Measurements from ENCODE around the gene NUB1.

NUB1 gene

DNA sequence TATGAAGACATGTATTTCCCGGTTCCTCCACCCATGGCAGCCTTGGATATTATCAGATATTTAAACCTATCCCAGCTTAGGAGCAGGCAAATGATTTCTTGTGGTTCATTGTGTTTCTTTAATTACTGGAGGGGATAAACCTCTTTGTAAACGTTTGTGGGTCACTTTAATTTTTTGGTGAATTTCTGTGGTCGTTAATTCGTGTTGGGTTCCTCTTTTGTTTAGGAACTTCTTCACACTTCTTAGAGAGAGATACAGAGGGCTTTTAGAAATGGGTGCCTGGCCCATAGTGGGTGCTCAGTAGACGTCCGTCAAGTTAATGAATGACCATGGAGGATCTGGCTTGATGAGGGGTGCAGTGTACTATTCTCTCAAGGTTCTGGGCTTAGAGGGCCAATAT lies 27.2 kb upstream of the NUB1 start:
- no peak for DNase-seq

DNA sequence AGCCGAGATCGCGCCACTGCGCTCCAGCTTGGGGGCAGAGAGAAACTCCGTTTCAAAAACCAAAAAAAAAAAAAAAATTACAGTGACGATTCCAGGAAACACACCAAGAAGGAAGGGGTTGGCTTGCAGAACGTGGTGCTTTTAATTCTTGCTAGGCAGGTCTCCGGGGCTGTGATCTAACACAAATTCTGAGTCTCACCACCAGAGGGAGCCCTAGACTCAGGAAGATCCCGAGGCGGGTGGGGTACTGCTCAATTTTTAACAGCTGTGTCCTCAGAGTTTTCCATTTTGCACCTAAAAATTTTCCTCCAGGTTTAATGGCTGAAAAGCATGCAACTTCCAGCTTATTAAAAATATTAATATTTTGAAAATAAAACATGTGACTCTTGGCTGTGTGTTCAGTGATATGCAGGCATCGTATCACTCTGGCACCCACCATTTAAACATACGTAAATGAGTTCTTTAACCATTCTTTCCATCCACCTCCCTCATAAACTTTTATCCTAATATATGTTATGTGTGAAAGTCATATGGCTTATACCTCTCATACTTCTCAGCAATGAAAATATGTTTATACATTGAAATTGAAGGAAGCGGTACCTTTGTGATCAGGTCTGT lies 26.5 kb upstream of the NUB1 start:
- DNase-seq: peak; percentile 68 to 95

DNA sequence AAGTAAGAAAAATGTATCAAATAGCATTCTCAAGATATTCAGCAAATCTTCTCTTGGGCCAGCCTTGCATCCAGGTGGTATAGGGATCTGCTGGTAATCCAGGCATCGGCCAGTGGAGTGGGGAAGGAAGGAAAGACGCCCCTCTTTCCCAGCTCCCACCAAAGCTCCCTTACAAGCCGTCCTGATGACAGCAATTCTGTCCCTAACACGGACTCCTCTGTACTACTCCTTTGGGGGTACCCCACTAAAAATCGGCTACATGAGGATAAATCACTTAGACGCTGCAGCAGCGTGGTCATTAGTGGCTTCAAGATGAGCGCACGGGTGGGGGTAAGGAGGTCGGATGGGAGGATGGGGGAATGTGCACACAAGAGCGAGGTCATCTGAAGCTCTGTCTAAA lies 24.7 kb upstream of the NUB1 start:
- DNase-seq: no peak

DNA sequence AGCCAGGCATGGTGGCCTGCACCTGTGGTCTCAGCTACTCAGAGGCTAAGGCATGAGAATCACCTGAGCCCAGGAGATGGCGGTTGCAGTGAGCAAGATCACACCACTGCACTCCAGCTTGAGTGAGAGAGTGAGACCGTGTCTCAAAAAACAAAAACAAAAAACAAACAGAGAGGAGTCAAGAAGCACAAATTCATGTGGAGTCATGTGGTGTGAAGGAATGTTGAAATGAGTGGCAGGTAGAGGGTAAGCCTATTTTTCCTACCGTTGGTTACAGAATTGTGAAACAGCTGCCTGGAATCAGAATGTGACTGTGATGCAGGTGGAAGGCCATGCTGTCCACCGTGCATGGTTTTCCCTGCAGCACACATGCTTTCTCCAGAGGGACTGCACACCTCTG lies 23.7 kb upstream of the NUB1 start:
- no peak for DNase-seq

DNA sequence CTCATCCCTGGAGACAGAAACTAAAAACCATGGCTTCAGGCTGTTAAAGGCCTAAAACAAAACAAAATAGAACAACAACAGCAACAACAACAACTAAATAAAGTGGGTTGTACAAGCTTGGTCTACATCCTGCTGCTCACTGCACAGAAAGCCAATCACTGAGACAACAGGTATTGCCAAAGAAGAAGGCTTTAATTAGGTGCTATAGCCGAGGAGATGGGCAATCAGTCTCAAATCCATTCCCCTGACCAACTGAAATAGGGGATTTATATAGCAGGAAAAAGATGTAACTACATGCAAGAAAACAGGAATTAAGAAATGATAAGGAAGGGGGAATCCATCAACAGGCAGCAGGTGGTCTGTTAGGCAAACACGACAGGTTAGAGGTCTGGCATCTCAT lies 22.4 kb upstream of the NUB1 start:
- no peak for DNase-seq

DNA sequence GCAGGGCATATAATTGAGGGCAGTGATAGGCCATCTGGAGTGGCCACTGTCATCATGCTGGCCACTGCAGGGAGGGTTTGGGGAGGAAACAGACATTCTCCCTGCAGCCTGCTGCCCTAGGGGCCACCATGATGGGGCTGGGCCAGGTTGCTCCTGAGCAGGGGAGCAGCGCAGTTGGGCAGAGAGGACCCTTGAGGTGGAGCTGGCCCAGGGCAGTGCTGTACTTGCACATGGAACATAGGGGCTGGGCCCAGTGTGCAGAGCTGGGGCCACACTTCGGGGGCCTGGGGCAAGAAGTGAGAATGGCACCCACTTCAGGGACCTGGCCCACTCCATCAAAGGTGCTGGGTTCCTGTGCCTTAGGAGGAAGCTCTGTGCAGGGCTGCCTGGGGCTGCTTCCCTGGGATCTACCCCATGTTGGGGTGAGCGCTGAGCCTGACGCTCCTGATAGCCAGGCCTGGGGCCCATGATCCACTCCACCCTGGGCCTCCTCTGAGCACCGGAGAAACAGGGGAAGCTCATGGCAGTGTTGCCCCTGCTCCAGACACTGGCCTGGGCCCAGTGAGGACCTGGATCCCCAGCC lies 21.3 kb upstream of the NUB1 start:
- DNase-seq: no peak

DNA sequence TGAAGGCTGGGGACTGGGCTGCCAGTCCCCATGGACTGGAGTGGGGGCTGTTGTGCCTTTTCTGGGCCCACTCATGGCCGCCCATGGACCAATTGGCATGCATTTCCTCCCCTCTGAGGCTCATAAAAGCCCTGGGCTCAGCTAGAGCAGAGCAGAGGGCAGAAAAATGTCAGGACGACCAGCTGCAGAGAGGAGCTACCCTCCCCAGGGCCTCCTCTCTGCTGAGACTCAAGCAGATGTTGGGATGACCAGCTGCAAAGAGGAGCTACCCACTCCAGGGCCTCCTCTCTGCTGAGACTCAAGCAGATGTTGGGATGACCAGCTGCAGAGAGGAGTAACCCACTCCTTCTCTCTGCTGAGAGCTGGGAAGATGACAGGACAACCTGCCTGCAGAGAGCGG lies 20.3 kb upstream of the NUB1 start:
- DNase-seq: no peak

DNA sequence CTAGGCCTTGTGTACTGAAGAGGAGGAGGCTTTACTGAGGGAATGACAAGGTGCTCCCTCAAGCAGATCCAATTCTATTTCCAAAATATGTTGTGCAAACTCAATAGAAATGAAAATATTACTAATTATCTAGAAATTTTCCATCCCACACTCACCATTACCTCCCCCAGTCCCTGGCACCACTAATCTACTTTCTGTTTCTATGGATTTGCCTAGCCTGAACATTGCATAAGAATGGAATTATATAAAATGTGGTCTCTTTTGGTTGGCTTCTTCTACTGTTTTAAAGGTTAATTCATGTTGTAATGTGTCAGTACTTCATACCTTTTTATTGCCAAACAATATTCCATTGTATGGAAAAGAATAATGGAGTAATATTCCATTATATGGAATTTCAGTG lies 18.7 kb upstream of the NUB1 start:
- peak; percentile 39 to 72 for DNase-seq

DNA sequence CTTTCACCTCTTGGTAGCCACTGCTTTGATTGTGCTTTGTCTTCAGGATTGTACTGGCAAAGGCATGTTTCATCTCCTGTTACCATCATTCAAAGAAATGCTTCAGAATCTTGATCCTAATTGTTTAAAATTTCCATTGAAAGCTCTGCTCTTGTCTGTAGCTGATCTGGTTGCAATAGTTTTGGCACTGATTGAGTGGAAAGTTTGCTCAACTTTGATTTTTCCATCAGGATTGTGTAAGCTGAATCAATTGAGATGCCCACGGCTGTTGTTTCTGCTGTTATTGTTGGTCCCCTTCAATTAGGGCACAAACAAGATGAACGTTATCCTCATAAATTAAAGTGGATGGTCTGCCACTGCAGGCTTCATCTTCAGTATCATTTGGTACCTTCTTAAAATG lies 14.6 kb upstream of the NUB1 start:
- DNase-seq: no peak

DNA sequence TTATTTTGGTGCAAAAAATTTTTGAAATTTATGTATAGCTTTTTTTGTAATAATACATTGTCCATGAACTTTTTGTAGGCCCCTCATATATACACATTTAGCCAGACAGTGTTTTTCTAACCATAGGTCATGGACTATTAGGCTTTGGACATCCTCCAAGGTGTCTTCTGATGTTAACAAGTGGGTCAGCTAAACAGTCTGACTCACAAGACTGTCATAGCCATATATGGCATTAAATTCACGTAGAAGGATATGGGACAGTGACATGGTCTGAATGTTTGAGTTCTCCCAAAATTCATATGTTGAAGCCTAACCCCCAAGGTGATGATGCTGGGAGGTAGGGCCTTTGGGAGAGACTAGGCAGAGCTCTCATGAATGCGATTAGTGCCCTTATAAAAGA lies 14.0 kb upstream of the NUB1 start:
- DNase-seq: no peak

DNA sequence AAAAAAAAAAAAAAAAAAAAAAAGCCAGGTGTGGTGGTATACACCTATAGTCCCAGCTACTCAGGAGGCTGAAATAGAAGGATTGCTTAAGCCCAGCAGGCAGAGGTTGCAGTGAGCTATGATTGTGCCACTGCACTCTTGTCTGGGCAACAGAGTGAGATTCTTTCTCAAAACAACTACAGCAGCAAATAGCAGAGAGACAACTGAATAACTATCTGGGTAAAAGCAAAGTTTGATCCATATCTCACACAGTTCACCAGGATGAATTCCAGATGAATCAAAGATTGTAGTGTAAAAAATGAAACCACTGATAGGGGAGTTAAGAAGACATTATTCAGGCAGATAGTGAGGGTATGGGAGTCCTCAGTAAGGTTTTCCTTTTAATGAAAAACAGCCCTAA lies 11.4 kb upstream of the NUB1 start:
- no peak for DNase-seq

DNA sequence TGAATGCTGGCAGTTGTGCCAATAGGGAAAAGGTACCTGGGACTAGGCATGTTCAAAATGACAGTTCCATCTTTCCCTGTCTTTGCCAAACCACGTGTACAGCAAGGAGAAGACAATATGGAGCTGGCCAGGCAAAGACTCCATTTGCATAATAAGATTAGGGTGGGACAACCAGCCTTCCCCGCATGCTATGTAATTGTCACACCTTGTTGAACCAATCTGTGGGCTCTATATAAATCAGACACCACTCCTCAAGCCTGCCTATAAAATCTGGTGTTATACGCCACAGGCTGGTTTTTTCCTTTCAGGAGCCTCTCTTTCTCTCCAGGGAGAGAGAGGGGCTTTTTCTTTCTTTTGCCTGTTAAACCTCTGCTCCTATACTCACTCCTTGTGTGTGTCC lies 11.0 kb upstream of the NUB1 start:
- no peak for DNase-seq

DNA sequence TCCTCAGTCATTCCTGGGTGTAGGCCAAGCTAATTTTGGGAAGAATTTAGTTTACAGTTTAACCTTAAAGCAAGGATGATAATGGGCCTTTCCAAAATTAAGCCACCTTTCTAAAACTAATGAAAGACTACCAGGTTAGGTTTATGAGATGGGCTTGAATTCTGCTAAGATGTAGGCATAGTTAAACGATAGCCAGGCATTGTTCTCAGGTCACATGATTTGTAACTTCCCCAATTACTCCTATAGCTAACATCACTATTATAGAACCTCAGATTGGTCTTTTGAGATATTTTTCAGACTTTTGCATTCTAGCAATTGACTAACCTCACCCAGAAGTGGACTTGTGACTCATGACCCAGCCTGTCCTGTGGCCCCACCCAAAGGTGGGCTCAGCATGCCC lies 7.0 kb upstream of the NUB1 start:
- no peak for DNase-seq

DNA sequence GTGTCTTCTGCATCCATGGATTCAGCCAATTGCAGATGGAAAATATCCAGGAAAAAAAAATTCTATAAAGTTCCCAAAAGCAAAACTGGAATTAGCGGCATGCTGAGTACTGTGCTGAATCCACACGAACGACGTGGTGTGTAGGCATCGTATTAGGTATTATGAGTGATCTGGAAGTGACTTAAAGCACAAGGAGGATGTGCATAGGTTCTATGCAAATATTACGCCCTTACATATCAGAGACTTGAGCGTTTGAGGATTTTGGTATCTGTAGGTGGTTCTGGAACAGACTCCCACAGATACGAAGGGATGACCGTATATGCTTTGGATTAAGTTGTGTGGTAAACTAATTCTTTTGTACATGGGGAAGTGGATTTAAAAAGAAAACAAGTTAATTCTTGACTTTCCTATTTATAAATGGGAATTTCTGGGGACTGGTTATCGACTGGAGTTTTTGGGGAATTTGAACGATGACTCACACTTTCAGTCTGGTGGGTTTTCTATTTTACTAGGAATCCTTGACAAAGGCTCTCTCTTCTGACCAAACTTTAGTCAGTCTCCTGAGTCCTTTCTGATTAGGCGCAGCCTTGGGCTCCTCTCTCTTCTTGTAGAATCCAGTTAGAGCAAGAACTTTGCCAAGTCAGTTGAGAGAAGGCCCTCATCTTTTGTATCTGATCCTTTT lies 5.4 kb upstream of the NUB1 start:
- DNase-seq: peak; percentile 56 to 84

DNA sequence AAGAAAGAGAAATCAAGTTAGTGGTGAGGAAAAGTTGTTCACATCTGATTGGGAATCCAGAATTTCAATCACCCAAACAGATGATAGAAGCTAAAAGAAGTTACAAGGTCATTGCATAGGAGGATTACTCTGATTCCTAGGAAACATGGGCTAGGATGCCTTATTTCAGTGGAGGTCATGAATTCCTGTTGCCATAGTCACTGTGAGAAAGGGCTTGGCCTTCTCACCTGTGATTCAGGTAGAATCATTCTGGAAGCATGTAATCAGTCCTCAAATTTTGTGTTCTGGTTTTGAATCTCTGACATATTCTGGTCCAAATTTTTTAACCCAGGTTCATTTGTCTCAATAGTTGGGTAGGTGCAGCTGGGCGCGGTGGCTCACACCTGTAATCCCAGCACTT lies 4.3 kb upstream of the NUB1 start:
- no peak for DNase-seq

DNA sequence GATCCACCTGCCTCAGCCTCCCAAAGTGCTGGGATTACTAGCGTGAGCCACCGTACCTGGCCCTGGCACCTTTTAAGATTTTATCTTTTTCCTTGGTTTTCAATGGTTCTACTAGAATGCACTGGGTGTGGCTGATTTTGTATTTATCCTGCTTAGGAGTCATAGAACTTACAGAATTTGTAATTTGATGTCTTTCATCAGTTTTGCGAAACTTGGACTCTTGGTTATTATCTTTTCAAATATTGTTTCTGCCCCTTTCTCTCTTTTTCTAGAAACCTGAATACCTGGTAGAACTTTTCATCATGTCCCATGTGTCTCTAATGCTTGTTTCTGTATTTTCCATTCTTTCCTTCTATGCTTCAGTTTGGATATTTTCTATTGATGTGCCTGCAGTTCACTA lies 2.8 kb upstream of the NUB1 start:
- DNase-seq: no peak

DNA sequence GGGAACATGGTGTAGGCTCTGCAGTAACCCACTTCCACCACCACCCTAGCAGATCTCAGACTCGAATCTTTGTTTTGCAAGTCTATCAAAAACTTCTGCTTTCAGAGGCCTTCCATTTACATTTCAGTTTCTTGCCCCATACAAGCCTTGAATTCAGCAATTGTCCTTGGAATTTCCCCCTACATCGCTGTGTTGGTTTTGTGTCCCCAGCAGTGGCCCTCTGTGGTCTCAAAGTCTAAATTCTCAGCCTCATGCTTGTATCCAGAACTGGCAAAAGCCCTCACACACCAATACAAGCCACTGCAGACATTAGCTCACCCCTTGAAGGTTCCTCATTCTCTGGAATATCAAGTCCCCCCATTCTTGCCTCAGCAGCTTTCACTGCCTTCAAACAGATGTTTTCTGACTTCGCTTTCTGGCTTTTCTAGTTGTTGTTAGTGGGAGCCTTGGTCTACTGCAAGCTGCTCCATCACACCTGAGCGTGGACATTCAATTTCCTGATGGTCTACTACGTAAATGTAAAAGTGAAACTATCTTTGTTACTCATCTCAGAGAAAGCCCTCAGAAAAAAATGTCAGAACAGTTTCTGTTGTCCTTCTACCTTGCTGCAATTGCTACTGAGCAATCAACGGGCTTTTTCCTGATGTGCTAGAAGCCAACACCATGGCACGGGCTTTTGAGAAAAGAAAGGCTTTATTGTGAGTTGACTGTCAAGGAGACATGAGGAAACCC lies 1.8 kb upstream of the NUB1 start:
- peak; percentile 92 for DNase-seq

DNA sequence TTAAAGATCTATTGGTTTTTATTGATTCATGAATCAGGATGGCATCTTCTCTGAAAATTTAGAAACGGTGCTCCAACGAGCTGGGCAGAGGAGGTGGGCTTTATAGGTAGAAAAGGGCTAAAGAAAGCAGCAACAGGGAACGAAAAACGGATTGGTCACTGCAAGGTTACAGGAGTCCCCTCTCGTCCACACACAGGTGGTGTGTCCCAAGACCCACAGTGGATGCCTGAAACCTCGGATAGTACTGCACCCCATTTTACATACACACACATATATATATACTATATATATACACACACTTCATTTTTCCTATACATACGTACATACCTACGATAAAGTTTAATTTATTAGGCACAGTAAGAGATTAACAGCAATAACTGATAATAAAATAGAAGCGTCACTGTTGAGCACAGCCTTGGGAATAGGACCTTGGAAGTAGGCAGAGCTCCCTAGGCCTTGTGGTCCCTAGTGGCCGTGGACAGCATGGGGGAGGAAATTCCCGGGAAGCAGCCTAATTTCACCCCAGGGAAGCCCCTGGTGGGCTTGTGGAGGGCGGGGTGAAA lies 737 bp upstream of the NUB1 start:
- DNase-seq: no peak

DNA sequence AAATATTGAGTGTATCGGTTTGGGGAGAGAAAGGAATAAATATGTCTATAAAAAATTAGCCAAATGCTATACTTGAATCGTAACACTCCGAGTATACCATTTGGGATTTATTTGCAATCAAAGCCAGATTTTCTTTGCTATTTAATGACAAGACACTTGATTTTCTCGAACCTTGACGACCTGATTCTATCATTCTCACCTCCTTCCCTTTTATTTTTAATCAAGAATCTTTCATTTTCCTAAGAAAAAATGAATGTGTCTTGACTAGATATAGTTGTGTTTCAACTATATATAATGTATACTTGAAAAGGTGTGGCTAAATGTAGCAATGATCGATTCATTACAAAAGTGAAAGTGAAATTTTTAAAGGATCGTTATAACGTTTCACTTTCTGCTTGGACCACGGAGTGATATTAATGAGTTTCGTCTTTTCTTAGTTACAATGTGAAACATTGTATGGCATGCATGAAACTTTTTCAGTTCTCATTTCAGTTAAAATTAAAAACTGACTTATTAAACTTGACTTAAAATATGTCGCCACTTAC lies 562 bp downstream of the NUB1 start:
- DNase-seq: peak; percentile 68 to 75

DNA sequence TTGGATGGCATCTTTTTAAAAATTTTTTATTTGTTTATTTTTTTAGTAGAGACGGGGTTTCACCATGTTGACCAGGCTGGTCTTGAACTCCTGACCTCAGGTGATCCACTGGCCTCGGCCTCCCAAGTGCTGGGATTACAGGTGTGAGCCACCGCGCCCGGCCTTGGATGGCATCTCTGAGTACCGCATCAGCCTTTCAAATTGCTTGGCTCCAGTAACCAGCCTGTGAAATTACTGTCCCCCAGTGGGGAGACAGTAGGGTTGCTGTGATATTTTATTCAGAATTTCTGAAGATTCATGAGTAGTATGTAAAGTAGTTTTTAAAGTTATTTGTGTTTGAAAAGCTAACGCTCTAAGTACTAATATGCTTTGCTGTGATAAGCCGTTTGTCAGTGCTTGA lies 1.2 kb downstream of the NUB1 start:
- no peak for DNase-seq

DNA sequence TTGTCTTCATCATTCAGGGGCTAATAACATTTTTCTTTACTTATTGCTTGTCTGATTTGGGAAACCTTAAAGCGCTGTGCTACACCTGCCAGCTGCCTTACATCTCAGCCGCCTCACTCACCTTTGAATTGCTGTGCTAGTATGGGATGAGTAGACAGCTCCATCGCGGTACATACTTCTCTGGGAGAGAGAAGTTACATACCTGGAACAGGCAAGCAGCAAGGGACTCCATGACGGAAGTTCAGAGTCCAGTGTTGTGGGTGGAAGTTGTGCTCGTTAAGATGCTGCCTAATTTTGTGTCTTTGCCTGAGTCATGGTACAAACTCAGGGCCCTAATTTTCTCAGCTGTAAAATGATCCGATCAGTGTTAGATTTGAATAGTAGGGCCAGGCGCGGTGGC lies 1.9 kb downstream of the NUB1 start:
- no peak for DNase-seq

DNA sequence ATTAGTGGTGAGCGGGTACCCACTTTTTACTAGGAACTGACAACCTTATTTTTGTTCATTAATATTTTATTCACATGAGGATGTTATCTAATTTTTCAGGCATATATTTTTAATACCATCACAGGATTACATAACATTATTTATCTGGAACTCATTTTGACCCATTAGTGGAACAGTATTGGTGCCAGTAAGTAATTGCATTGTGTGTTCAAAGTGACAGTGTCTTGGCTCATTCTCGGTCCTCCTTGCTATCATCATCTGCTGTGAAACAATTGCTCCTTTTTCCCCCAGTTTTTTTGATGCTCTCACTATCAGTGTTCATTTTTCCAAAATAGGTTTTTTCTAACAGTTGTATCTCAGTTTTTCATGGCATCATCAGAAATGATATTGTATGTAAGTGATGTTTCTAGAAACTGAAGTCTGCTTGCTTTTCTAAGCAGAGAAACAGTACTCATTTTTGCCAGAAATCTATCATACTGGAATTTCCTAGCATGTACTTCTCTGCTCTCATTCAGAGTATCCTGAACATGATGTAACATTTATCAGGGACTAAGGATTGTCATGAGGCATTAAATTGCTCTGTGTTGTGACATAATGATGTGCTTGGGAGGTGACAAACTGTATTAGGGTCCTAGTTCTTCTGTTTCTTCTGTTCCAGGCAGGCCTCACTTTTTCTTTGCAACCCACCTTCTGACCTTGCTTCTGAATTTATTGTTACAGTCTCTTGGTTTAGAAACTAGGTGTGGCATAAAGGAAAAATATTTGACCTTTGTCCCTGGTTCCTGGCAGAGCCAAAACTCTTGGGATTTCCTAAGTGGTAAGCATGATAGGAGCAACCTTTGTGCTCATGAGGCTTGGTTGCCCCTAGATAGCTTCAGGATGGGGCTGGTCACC lies 4.2 kb downstream of the NUB1 start:
- peak in 1 of 2 donors; percentile 52 for DNase-seq

DNA sequence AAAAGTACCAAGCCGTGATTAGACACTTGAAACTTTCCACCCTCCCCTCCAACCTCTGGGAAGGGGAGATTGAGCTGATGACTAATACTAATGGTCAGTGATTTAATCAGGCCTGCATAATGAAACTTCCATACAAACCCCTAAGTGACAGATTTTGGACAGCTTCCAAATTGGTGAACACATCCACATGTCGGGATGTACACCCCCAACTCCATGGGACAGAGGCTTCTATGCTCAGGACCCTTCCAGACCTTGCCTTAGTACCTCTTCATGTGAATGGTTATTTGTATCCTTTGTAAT lies 4.8 kb downstream of the NUB1 start:
- DNase-seq: no peak

All from inflammatory macrophage treated with lipopolysaccharide for 1 hour (primary cell).